ENCODE measurements around the gene CTRL. TPM values are rescaled to one million over a fixed set of nuclear protein-coding genes. Genes with fewer than 3 reads are reported as not detected.

The CTRL gene
- total and polyA plus RNA-seq, 11 donors: 0.23 to 2.1 (median 0.74) TPM; not detected in 1

DNA sequence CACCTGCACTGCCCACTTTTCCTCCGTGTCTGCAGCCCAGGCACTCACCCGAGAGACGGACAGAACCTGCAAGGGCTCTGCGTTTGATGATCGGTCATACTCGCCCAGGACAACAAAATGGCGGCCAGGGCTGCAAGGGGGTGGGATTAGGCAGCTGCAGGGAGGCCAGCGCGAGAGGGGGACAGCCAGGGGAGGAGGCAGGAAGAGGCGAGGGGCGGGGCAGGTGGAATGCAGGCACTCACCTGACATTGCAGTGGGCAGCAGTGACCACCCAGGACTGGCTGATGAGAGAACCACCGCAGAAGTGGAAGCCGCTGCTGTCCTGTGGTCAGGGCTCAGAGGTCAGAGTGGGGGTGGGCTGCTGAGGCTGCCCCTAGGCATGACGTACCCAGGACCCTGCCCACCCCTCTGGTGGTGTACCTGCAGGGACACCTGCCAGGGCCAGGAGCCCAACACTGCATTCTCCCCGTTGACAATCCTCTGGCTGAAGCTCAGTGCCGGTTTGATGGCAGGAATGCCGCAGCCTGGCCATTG is 917 bp downstream of the CTRL start:
- ATAC-seq (no peak), DNase-seq (no peak)
- H3K27me3 ChIP-seq: no peaks in the 10 kb centered on the region
- no peak overlapping the region for H3K4me3 ChIP-seq
- peaks cover 0 to 38% (median 23%) of the 10 kb centered on the region in 12 donors for H3K4me1 ChIP-seq
- no peak for TF ChIP-seq POLR2A (IDR thresholded peaks at IDR 0.05)
- TF ChIP-seq, protein P1, sequence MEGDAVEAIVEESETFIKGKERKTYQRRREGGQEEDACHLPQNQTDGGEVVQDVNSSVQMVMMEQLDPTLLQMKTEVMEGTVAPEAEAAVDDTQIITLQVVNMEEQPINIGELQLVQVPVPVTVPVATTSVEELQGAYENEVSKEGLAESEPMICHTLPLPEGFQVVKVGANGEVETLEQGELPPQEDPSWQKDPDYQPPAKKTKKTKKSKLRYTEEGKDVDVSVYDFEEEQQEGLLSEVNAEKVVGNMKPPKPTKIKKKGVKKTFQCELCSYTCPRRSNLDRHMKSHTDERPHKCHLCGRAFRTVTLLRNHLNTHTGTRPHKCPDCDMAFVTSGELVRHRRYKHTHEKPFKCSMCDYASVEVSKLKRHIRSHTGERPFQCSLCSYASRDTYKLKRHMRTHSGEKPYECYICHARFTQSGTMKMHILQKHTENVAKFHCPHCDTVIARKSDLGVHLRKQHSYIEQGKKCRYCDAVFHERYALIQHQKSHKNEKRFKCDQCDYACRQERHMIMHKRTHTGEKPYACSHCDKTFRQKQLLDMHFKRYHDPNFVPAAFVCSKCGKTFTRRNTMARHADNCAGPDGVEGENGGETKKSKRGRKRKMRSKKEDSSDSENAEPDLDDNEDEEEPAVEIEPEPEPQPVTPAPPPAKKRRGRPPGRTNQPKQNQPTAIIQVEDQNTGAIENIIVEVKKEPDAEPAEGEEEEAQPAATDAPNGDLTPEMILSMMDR (IDR thresholded peaks at IDR 0.05): no peak
- H3K36me3 ChIP-seq: peaks cover 0 to 70% (median 39%) of the 10 kb centered on the region in 9 donors
- no peaks in the 10 kb centered on the region for H3K9me3 ChIP-seq
- WGBS, 4 donors: 95 to 98% (median 96%) methylated on average over 15 to 17 of the region's 17 CpGs
- intact Hi-C loops (cut with DNase I): loop anchor here in 4 of 10 donors (5.0 to 10.0 kb wide), 3 partner anchors 104 to 406 kb away; partner anchors contain the start of gene RIPOR1 (in 2 of the 4)
- H3K27ac ChIP-seq: no peak overlapping the region

DNA sequence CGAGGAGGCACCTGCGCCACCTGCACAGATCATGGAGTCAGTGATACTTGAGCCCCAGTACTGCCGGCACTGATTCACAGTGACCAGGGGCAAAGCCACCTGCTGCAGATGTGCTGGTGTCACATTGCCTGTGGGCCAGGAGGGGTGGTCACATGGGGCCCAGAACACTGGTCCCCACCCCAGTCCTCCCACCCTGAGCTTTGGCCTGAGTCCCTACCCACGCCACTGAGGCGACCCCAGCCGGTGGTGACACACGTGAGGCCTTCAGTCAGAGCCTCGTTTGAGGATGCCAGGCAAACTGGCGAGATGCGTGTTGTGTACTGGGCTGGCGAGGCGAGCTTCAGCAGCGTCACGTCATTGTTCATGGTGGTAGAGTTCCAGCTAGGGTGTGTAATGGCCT is 1.5 kb downstream of the CTRL start:
- no peak for TF ChIP-seq POLR2A (IDR thresholded peaks at IDR 0.05)
- TF ChIP-seq, protein P1 (IDR thresholded peaks at IDR 0.05): no peak
- no peaks in the 10 kb centered on the region for H3K9me3 ChIP-seq
- no peak overlapping the region for H3K4me3 ChIP-seq
- 93 to 98% (median 95%) methylated on average over 7 to 14 of the region's 14 CpGs for WGBS, 4 donors
- intact Hi-C loops (cut with DNase I): loop anchor here in 4 of 10 donors (5.0 to 10.0 kb wide), 3 partner anchors 105 to 405 kb away; partner anchors contain the start of gene RIPOR1 (in 2 of the 4)
- H3K27me3 ChIP-seq: no peaks in the 10 kb centered on the region
- no peak overlapping the region for H3K27ac ChIP-seq
- DNase-seq: no peak
- ATAC-seq: no peak
- H3K36me3 ChIP-seq: peaks cover 0 to 68% (median 39%) of the 10 kb centered on the region in 9 donors
- peaks cover 0 to 40% (median 25%) of the 10 kb centered on the region in 12 donors for H3K4me1 ChIP-seq

DNA sequence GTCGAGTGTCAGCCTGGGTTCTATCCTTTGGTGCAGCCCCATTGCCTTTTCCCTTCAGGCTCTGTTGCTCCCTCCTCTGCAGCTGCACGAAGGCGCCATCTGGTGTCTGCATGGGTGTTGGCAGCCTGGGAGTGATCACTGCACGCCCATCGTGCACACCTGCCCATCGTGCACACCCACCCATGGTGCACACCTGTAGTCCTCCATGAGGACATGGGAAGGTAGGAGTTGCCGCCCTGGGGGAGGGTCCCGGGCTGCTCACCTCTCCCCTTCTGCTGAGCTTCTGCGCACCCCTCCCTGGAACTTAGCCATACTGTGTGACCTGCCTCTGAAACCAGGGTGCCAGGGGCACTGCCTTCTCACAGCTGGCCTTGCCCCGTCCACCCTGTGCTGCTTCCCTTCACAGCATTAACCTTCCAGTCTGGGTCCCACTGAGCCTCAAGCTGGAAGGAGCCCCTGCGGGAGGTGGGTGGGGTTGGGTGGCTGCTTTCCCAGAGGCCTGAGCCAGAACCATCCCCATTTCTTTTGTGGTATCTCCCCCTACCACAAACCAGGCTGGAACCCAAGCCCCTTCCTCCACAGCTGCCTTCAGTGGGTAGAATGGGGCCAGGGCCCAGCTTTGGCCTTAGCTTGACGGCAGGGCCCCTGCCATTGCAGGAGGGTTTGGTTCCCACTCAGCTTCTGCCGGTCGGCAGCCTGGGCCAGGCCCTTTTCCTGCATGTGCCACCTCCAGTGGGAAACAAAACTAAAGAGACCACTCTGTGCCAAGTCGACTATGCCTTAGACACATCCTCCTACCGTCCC is 2.9 kb downstream of the CTRL start:
- ATAC-seq (peak; percentile 37 to 69 (median 62)), DNase-seq (peak; percentile 63 to 86 (median 73))
- peaks cover 0 to 57% (median 35%) of the 10 kb centered on the region in 9 donors for H3K36me3 ChIP-seq
- 36 to 52% (median 48%) methylated on average over 8 to 16 of the region's 16 CpGs for WGBS, 4 donors
- no peaks in the 10 kb centered on the region for H3K9me3 ChIP-seq
- TF ChIP-seq, protein P1 (IDR thresholded peaks at IDR 0.05): peak; percentile 72 to 87 (median 83)
- TF ChIP-seq POLR2A (IDR thresholded peaks at IDR 0.05): no peak
- no peak overlapping the region for H3K27ac ChIP-seq
- H3K4me1 ChIP-seq: peaks cover 0 to 34% (median 15%) of the 10 kb centered on the region in 12 donors
- H3K27me3 ChIP-seq: no peaks in the 10 kb centered on the region
- intact Hi-C loops (cut with DNase I): loop anchor here (1.0 to 10.0 kb wide), 11 partner anchors 46 to 256 kb away; partner anchors contain the start of gene NRN1L (in 4 of the 10)
- no peak overlapping the region for H3K4me3 ChIP-seq

DNA sequence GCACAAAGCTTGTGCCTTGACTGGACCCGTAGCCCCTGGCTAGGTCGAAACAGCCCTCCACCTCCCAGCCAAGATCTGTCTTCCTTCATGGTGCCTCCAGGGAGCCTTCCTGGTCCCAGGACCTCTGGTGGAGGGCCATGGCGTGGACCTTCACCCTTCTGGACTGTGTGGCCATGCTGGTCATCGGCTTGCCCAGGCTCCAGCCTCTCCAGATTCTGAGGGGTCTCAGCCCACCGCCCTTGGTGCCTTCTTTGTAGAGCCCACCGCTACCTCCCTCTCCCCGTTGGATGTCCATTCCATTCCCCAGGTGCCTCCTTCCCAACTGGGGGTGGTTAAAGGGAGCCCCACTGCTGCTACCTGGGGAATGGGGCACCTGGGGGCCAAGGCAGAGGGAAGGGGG is 3.5 kb downstream of the CTRL start:
- peaks cover 0 to 58% (median 35%) of the 10 kb centered on the region in 9 donors for H3K36me3 ChIP-seq
- 74 to 83% (median 81%) methylated on average over 7 of the region's 7 CpGs for WGBS, 4 donors

More for the DNA sequence above, 3.5 kb downstream of the CTRL start:
- ATAC-seq (no peak), DNase-seq (peak in 1 of 5 donors; percentile 20)
- Histone ChIP-seq H3K27ac (no peak overlapping the region), H3K9me3 (no peaks in the 10 kb centered on the region), H3K4me3 (no peak overlapping the region), H3K27me3 (no peaks in the 10 kb centered on the region), H3K4me1 (peaks cover 0 to 40% (median 18%) of the 10 kb centered on the region in 12 donors)
- TF ChIP-seq POLR2A (IDR thresholded peaks at IDR 0.05): no peak
- TF ChIP-seq, protein P1 (IDR thresholded peaks at IDR 0.05): no peak
- intact Hi-C loops (cut with DNase I): loop anchor here (1.0 to 10.0 kb wide), 11 partner anchors 45 to 256 kb away; partner anchors contain the start of gene NRN1L (in 4 of the 10)
